Breast epithelium (tissue), 3 donors: Measurements from ENCODE around the gene ZNF100.

Experiments
- POLR2A ChIP-seq: fragments of 450-650 bp; IDR thresholded peaks from one replicate; pipeline ENCODE4 v1.6.1; 2016; ENCODE audit warnings: antibody characterized with exemption, mild to moderate bottlenecking, moderate library complexity
- POLR2AphosphoS5 ChIP-seq, 3 donors: sonication (generic); formaldehyde crosslinking; IDR thresholded peaks; one replicate each; pipeline ENCODE4 v1.6.1; 2017; ENCODE audit warnings: antibody characterized with exemption in 3 of 3
- TF ChIP-seq, protein P1 (sequence below), 3 donors: fragments of 450-650 bp; IDR thresholded peaks; one replicate each; pipeline ENCODE4 v1.5.1; 2016 to 2017; ENCODE audit warnings: antibody characterized with exemption in 3 of 3, mild to moderate bottlenecking in 3 of 3, moderate library complexity in 3 of 3

DNA sequence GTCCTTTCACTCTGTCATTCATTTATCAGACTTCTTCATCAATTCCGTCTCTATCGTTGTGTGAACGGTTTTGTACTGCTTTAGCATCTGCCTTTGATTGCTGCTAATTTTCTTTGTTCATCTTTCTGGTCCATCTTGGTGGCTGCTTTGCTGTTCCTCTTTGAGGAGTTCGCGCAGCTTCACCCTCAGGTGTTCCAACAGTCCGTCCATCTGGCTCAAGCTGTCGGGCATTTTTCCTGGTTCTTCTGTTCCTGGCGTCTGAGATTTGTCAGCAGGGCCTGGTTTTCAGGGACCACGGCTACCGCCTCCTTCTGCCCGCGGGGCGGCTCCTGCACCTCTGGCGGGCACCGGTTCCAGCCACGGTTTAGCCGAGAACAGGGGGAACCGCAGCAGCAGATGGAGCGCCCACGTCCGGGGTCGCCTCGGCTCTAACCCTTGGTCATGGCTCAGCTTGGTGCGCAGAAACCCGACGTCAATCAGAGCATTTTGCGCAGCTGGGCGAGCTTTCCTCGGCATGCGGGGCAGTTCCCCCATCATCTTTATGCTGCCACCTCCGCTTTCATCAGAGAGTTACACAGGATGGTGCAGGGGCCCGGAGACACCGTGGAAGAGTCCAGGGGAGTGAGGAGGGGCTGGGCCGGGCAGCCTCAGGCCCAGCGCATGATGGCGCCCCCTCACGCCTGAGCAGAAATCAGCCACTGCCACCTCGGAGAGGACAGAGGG is 89.5 kb downstream of the ZNF100 start:
- TF ChIP-seq, protein P1, sequence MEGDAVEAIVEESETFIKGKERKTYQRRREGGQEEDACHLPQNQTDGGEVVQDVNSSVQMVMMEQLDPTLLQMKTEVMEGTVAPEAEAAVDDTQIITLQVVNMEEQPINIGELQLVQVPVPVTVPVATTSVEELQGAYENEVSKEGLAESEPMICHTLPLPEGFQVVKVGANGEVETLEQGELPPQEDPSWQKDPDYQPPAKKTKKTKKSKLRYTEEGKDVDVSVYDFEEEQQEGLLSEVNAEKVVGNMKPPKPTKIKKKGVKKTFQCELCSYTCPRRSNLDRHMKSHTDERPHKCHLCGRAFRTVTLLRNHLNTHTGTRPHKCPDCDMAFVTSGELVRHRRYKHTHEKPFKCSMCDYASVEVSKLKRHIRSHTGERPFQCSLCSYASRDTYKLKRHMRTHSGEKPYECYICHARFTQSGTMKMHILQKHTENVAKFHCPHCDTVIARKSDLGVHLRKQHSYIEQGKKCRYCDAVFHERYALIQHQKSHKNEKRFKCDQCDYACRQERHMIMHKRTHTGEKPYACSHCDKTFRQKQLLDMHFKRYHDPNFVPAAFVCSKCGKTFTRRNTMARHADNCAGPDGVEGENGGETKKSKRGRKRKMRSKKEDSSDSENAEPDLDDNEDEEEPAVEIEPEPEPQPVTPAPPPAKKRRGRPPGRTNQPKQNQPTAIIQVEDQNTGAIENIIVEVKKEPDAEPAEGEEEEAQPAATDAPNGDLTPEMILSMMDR (IDR thresholded peaks at IDR 0.05): no peak
- TF ChIP-seq POLR2A (no peak), POLR2AphosphoS5 (IDR thresholded peaks at IDR 0.05) (no peak)
